Vagina (tissue), 2 donors: ENCODE data around the gene CCL4. TPM values are rescaled to one million over a fixed set of nuclear protein-coding genes. Genes with fewer than 3 reads are reported as not detected.
"Not testable (repeated sequence)": the region's sequence is repeated elsewhere in the genome, so short reads cannot be mapped to it uniquely, and the experiment has no call there.

Experiments used
- DNase-seq, 2 donors: peaks; one replicate each; pipeline ENCODE4 v3.0.0-alpha.2; 2017; ENCODE audit errors: extremely low spot score in 2 of 2
- H3K27ac ChIP-seq: fragments of 200-600 bp; sonication (generic); one replicate; pipeline ENCODE4 v1.5.1; 2019
- H3K27me3 ChIP-seq: fragments of 200-600 bp; sonication (generic); one replicate; pipeline ENCODE4 v1.5.1; 2019
- H3K36me3 ChIP-seq, 2 donors: fragments of 200-600 bp; sonication (generic); one replicate each; pipeline ENCODE4 v1.5.1; 2017 to 2019
- H3K4me1 ChIP-seq: fragments of 200-600 bp; sonication (generic); one replicate; pipeline ENCODE4 v1.5.1; 2019
- H3K4me3 ChIP-seq, 2 donors: fragments of 200-600 bp; sonication (generic); 1 replicate in 1 of 2; 2 replicates in 1 of 2; pipeline ENCODE4 v1.5.1; 2016 to 2019
- H3K9me3 ChIP-seq: fragments of 200-600 bp; sonication (generic); one replicate; pipeline ENCODE4 v1.5.1; 2019
- POLR2A ChIP-seq, 2 donors: fragments of 450-650 bp; IDR thresholded peaks; one replicate each; pipeline ENCODE4 v1.6.1; 2017; ENCODE audit warnings: antibody characterized with exemption in 2 of 2, mild to moderate bottlenecking in 2 of 2, moderate library complexity in 2 of 2
- POLR2AphosphoS5 ChIP-seq, 2 donors: sonication (generic); formaldehyde crosslinking; IDR thresholded peaks; one replicate each; pipeline ENCODE4 v1.9.0; 2017; ENCODE audit warnings: antibody characterized with exemption in 2 of 2, mild to moderate bottlenecking in 2 of 2, low read depth in 1 of 2; ENCODE audit not compliant: insufficient read depth in 1 of 2
- intact Hi-C: fragments of 100-400 bp; cut with DNase I; formaldehyde crosslinking; loops from one replicate; pipeline ENCODE4 v1.15.1; 2023
- total RNA-seq: library from RNA; depleted of rRNA; stranded (reverse); fragments of >200 nt; gene quantifications from one replicate; pipeline ENCODE4 v1.2.3, GENCODE V29; 2016
- TF ChIP-seq, protein P1 (sequence below), 3 experiments: fragments of 450-650 bp in 2 of 3; fragments of 200-600 bp in 1 of 3; sonication (generic) in 1 of 3; IDR thresholded peaks; one replicate each; pipeline ENCODE4 v1.5.1; 2017 to 2019; ENCODE audit warnings: antibody characterized with exemption in 3 of 3, mild to moderate bottlenecking in 2 of 3, moderate library complexity in 2 of 3

Gene CCL4
- total RNA-seq, 1 donor from 2014 or later, result 15.0 TPM

DNA sequence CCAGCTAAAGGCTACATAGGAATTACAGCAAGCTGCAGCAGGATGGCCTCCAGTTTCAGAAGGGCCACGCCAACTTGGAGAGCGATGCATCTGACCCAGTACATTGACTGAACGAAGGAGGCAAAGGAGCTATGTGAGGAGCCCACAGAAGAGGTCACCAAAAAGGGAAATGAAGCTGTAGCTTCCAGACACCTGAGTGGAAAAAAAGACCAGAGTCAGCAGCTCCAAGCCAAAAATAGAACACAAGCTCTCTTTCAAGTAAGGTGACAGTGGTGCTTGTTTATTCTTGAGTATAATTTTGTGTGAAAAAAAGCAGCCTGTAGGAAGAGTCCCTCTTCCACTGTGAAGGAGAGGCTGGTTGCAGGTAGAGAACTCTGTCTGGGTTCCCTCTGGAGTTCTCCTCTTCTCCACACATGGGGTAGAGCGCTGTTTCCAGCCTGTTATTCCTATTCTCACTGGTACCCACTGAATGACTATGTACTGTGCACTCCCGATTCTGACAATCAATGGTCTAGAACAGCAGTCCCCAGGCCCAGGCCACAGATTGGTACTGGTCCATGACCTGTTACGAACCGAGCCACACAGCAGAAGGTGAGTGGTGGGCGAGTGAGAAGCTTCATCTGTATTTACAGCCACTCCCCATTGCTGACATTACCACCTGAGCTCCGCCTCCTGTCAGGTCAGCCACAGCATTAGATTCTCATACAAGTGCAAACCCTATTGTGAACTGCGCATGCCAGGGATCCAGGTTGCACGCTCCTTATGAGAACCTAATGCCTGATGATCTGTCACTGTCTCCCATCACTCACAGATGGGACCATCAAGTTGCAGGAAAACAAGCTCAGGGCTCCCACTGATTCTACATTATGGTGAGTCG lies 15.1 kb downstream of the CCL4 start:
- Histone ChIP-seq H3K4me3 (no peak overlapping the region), H3K36me3 (no peaks in the 10 kb centered on the region), H3K9me3 (no peaks in the 10 kb centered on the region), H3K27ac (no peak overlapping the region), H3K4me1 (no peaks in the 10 kb centered on the region), H3K27me3 (no peaks in the 10 kb centered on the region)
- DNase-seq, result no peak
- TF ChIP-seq POLR2A (IDR thresholded peaks at IDR 0.05), result no peak
- no peak for TF ChIP-seq POLR2AphosphoS5 (IDR thresholded peaks at IDR 0.05; ENCODE audit: insufficient read depth in 1 of 2, low read depth in 1 of 2)
- TF ChIP-seq, protein P1, sequence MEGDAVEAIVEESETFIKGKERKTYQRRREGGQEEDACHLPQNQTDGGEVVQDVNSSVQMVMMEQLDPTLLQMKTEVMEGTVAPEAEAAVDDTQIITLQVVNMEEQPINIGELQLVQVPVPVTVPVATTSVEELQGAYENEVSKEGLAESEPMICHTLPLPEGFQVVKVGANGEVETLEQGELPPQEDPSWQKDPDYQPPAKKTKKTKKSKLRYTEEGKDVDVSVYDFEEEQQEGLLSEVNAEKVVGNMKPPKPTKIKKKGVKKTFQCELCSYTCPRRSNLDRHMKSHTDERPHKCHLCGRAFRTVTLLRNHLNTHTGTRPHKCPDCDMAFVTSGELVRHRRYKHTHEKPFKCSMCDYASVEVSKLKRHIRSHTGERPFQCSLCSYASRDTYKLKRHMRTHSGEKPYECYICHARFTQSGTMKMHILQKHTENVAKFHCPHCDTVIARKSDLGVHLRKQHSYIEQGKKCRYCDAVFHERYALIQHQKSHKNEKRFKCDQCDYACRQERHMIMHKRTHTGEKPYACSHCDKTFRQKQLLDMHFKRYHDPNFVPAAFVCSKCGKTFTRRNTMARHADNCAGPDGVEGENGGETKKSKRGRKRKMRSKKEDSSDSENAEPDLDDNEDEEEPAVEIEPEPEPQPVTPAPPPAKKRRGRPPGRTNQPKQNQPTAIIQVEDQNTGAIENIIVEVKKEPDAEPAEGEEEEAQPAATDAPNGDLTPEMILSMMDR (IDR thresholded peaks at IDR 0.05), result no peak
- intact Hi-C loops, result no loop called here

- Histone ChIP-seq H3K4me1 (no peaks in the 10 kb centered on the region), H3K4me3 (no peak overlapping the region), H3K36me3 (no peaks in the 10 kb centered on the region), H3K27me3 (no peaks in the 10 kb centered on the region), H3K9me3 (peaks cover 1% of the 10 kb centered on the region), H3K27ac (no peak overlapping the region)
- DNase-seq, result no peak
- intact Hi-C loops, result no loop called here
- TF ChIP-seq POLR2A (IDR thresholded peaks at IDR 0.05), result no peak
- TF ChIP-seq POLR2AphosphoS5 (IDR thresholded peaks at IDR 0.05; ENCODE audit: insufficient read depth in 1 of 2, low read depth in 1 of 2), result no peak
- TF ChIP-seq, protein P1 (IDR thresholded peaks at IDR 0.05), result no peak
Observed at GRCh38 chr17:36120221-36120620, 16.6 kb downstream of the CCL4 start.

DNA sequence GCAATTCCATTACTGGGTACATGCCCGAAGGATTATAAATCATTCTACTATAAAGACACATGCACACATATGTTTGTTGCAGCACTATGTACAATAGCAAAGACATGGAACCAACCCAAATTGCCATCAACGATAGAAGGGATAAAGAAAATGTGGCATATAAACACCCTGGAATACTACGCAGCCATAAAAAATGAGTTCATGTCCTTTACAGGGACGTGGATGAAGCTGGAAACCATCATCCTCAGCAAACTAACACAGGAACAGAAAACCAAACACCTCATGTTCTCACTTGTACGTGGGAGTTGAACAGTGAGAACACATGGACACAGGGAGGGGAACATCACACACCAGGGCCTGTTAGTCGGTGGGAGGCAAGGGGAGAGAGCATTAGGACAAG lies 17.5 kb downstream of the CCL4 start:
- H3K9me3 ChIP-seq, H3K4me3 ChIP-seq, H3K36me3 ChIP-seq, H3K27me3 ChIP-seq, H3K27ac ChIP-seq, DNase-seq, intact Hi-C loops, H3K4me1 ChIP-seq: not testable (repeated sequence)

- no peak for TF ChIP-seq POLR2A (IDR thresholded peaks at IDR 0.05)
- no peak for TF ChIP-seq POLR2AphosphoS5 (IDR thresholded peaks at IDR 0.05; ENCODE audit: insufficient read depth in 1 of 2, low read depth in 1 of 2)
- TF ChIP-seq, protein P1 (IDR thresholded peaks at IDR 0.05), result no peak
- H3K4me1 ChIP-seq, result no peaks in the 10 kb centered on the region
- H3K27ac ChIP-seq, result no peak overlapping the region
- H3K36me3 ChIP-seq, result no peaks in the 10 kb centered on the region
- H3K4me3 ChIP-seq, result no peak overlapping the region
- no peak for DNase-seq
- H3K27me3 ChIP-seq, result no peaks in the 10 kb centered on the region
- intact Hi-C loops, result no loop called here
- peaks cover 4% of the 10 kb centered on the region for H3K9me3 ChIP-seq
Observed at GRCh38 chr17:36123431-36123830, 19.8 kb downstream of the CCL4 start.

DNA sequence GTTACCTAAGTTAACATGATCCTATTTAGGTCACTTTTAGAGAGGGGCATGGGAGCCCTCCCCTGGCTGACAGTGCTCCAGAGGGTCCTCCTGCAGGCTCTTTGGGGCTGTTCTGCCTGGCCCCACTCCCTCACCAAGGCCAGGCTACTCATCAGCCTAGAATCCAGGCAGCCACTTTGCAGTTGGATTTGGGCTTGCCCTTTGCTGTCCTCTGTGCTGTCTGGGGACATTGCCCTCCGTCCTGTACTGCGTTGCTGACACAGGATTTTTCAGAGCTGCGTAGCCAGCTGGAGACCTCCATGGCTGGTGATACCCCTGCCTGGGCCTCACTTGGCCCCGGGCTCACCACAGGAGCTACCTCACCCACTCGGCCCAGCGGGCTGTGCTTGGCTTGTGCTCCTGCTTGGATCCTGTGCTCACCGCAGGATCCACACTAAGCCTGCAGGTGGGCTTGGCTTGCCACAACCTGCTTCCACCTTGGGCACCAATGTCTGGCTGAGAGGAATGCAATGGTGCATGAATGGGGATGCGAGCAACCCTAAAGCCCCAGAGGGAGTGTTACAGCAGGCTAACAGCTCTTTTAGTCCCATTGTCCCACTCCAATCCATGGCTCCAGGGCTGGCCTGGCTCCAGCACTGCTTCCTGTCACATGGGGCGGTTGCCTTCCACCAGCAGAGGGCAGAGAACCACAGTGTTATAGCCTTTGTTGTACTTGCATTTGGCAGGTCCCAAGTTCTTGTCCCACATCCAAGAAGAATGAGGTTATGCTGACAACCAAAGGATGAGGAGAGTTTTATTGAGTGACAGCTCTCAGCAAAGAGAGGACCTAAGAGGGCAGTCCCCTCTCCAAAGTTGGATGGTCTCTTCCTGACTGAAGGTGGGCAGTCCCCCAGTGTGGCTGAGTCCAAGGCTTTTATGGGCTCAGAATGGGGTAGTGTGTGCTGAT lies 21.5 kb downstream of the CCL4 start:
- Histone ChIP-seq H3K4me3 (no peak overlapping the region), H3K36me3 (no peaks in the 10 kb centered on the region), H3K27me3 (no peaks in the 10 kb centered on the region), H3K27ac (no peak overlapping the region), H3K9me3 (peaks cover 4% of the 10 kb centered on the region), H3K4me1 (no peaks in the 10 kb centered on the region)
- DNase-seq, result no peak
- TF ChIP-seq POLR2A (IDR thresholded peaks at IDR 0.05) (no peak), POLR2AphosphoS5 (IDR thresholded peaks at IDR 0.05; ENCODE audit: insufficient read depth in 1 of 2, low read depth in 1 of 2) (no peak)
- TF ChIP-seq, protein P1 (IDR thresholded peaks at IDR 0.05), result no peak
- intact Hi-C loops, result no loop called here
